Effector memory CD8-positive, alpha-beta T cell (primary cell): ENCODE data around the gene HMG20A.

Source experiments
- ATAC-seq: fragments of 150-1000 bp; cut with Tn5 transposase; replicated peaks from 2 replicates; pipeline ENCODE4 v1.10.0; 2021; ENCODE audit warnings: mild to moderate bottlenecking, moderate library complexity
- DNase-seq, 3 experiments: peaks; one replicate each; pipeline ENCODE4 v3.0.0; 2021
- H3K27ac Mint-ChIP-seq, 2 donors: one replicate each; pipeline ENCODE4 v1.8.0; 2022; ENCODE audit warnings: mild to moderate bottlenecking in 2 of 2, mixed read lengths in 2 of 2, moderate library complexity in 2 of 2
- H3K27me3 Mint-ChIP-seq, 2 donors: one replicate each; pipeline ENCODE4 v1.8.0; 2022; ENCODE audit warnings: mixed read lengths in 2 of 2
- H3K36me3 Mint-ChIP-seq: one replicate; pipeline ENCODE4 v1.8.0; 2022; ENCODE audit warnings: mild to moderate bottlenecking, moderate library complexity, mixed read lengths; ENCODE audit not compliant: insufficient read depth
- H3K4me1 Mint-ChIP-seq, 2 donors: one replicate each; pipeline ENCODE4 v1.8.0; 2022; ENCODE audit warnings: low read depth in 2 of 2, mixed read lengths in 2 of 2
- H3K4me3 Mint-ChIP-seq, 2 donors: one replicate each; pipeline ENCODE4 v1.8.0; 2022; ENCODE audit warnings: mild to moderate bottlenecking in 2 of 2, mixed read lengths in 2 of 2, moderate library complexity in 2 of 2
- H3K9me3 Mint-ChIP-seq, 2 donors: one replicate each; pipeline ENCODE4 v1.8.0; 2022; ENCODE audit warnings: mixed read lengths in 2 of 2

HMG20A gene

GRCh38 chr15:77480859-77481633 lies 60.4 kb downstream of the HMG20A start:
- peaks cover 0 to 2% of the 10 kb centered on the region in 2 donors for H3K4me1 Mint-ChIP-seq
- no peak overlapping the region for H3K27ac Mint-ChIP-seq
- ATAC-seq (no peak), DNase-seq (no peak)
- H3K4me3 Mint-ChIP-seq, result no peak overlapping the region
- peaks cover 40% of the 10 kb centered on the region for H3K36me3 Mint-ChIP-seq
- no peaks in the 10 kb centered on the region for H3K9me3 Mint-ChIP-seq
- no peaks in the 10 kb centered on the region for H3K27me3 Mint-ChIP-seq

GRCh38 chr15:77481670-77482069 lies 61.0 kb downstream of the HMG20A start:
- Mint-ChIP-seq H3K36me3 (peaks cover 44% of the 10 kb centered on the region), H3K4me1 (peaks cover 0 to 2% of the 10 kb centered on the region in 2 donors), H3K4me3 (no peak overlapping the region), H3K27ac (no peak overlapping the region), H3K27me3 (no peaks in the 10 kb centered on the region), H3K9me3 (no peaks in the 10 kb centered on the region)
- DNase-seq (no peak), ATAC-seq (no peak)

- DNase-seq (no peak), ATAC-seq (no peak)
- Mint-ChIP-seq H3K9me3 (no peaks in the 10 kb centered on the region), H3K4me1 (peaks cover 6 to 8% of the 10 kb centered on the region in 2 donors), H3K27ac (peak overlapping the region in 1 of 2 donors; percentile 6), H3K4me3 (no peak overlapping the region), H3K27me3 (no peaks in the 10 kb centered on the region), H3K36me3 (peaks cover 44% of the 10 kb centered on the region)
These were observed 61.9 kb downstream of the HMG20A start for GRCh38 chr15:77482570-77482969.

- ATAC-seq, result no peak
- H3K36me3 Mint-ChIP-seq, result peaks cover 37% of the 10 kb centered on the region
- no peaks in the 10 kb centered on the region for H3K9me3 Mint-ChIP-seq
- H3K27ac Mint-ChIP-seq, result peak overlapping the region in 1 of 2 donors; percentile 45
- H3K27me3 Mint-ChIP-seq, result no peaks in the 10 kb centered on the region
- DNase-seq, result no peak
- no peak overlapping the region for H3K4me3 Mint-ChIP-seq
- peaks cover 7 to 9% of the 10 kb centered on the region in 2 donors for H3K4me1 Mint-ChIP-seq
These were observed 62.9 kb downstream of the HMG20A start for GRCh38 chr15:77483425-77484140.

- peaks cover 26% of the 10 kb centered on the region for H3K36me3 Mint-ChIP-seq
- no peak overlapping the region for H3K4me3 Mint-ChIP-seq
- H3K27ac Mint-ChIP-seq, result no peak overlapping the region
These were observed 64.3 kb downstream of the HMG20A start for GRCh38 chr15:77484994-77485393.

GRCh38 chr15:77486542-77487468 lies 66.1 kb downstream of the HMG20A start:
- DNase-seq (no peak), ATAC-seq (no peak)
- peaks cover 16% of the 10 kb centered on the region for H3K36me3 Mint-ChIP-seq
- H3K9me3 Mint-ChIP-seq, result no peaks in the 10 kb centered on the region
- no peak overlapping the region for H3K4me3 Mint-ChIP-seq
- peak overlapping the region; percentile 5 to 35 for H3K27ac Mint-ChIP-seq
- H3K4me1 Mint-ChIP-seq, result peaks cover 7 to 9% of the 10 kb centered on the region in 2 donors
- H3K27me3 Mint-ChIP-seq, result no peaks in the 10 kb centered on the region

More at GRCh38 chr15:77484994-77485393, 64.3 kb downstream of the HMG20A start:
- H3K27me3 Mint-ChIP-seq, result no peaks in the 10 kb centered on the region
- DNase-seq (no peak), ATAC-seq (no peak)
- H3K4me1 Mint-ChIP-seq, result peaks cover 7 to 9% of the 10 kb centered on the region in 2 donors
- H3K9me3 Mint-ChIP-seq, result no peaks in the 10 kb centered on the region

GRCh38 chr15:77487469-77487842 lies 66.8 kb downstream of the HMG20A start:
- H3K27me3 Mint-ChIP-seq, result no peaks in the 10 kb centered on the region
- H3K27ac Mint-ChIP-seq, result peak overlapping the region; percentile 5 to 35
- no peak for DNase-seq
- H3K4me1 Mint-ChIP-seq, result peaks cover 7 to 9% of the 10 kb centered on the region in 2 donors
- H3K36me3 Mint-ChIP-seq, result peaks cover 12% of the 10 kb centered on the region
- no peak for ATAC-seq
- H3K4me3 Mint-ChIP-seq, result no peak overlapping the region
- no peaks in the 10 kb centered on the region for H3K9me3 Mint-ChIP-seq

- DNase-seq (no peak), ATAC-seq (no peak)
- H3K36me3 Mint-ChIP-seq, result peaks cover 12% of the 10 kb centered on the region
- peak overlapping the region; percentile 5 to 47 for H3K27ac Mint-ChIP-seq
- H3K4me3 Mint-ChIP-seq, result no peak overlapping the region
- H3K9me3 Mint-ChIP-seq, result no peaks in the 10 kb centered on the region
- peaks cover 8 to 13% of the 10 kb centered on the region in 2 donors for H3K4me1 Mint-ChIP-seq
- no peaks in the 10 kb centered on the region for H3K27me3 Mint-ChIP-seq
These were observed 67.2 kb downstream of the HMG20A start for GRCh38 chr15:77487888-77488287.

- DNase-seq, result no peak
- Mint-ChIP-seq H3K36me3 (peaks cover 7% of the 10 kb centered on the region), H3K4me1 (peaks cover 15 to 22% of the 10 kb centered on the region in 2 donors), H3K4me3 (no peak overlapping the region), H3K27ac (peak overlapping the region in 1 of 2 donors; percentile 32), H3K9me3 (no peaks in the 10 kb centered on the region), H3K27me3 (no peaks in the 10 kb centered on the region)
- no peak for ATAC-seq
These were observed 69.0 kb downstream of the HMG20A start for GRCh38 chr15:77489647-77490046.

- peak; percentile 39 for ATAC-seq
- Mint-ChIP-seq H3K4me3 (no peak overlapping the region), H3K9me3 (no peaks in the 10 kb centered on the region), H3K4me1 (peaks cover 8 to 13% of the 10 kb centered on the region in 2 donors), H3K36me3 (no peaks in the 10 kb centered on the region), H3K27me3 (no peaks in the 10 kb centered on the region), H3K27ac (peak overlapping the region; percentile 66 to 75)
- no peak for DNase-seq
These were observed 72.7 kb downstream of the HMG20A start for GRCh38 chr15:77493324-77493907.

- no peak for ATAC-seq
- Mint-ChIP-seq H3K27ac (peak overlapping the region; percentile 66 to 75), H3K4me3 (no peak overlapping the region), H3K9me3 (no peaks in the 10 kb centered on the region), H3K36me3 (no peaks in the 10 kb centered on the region), H3K27me3 (no peaks in the 10 kb centered on the region), H3K4me1 (peaks cover 8 to 13% of the 10 kb centered on the region in 2 donors)
- DNase-seq, result no peak
These were observed 73.6 kb downstream of the HMG20A start for GRCh38 chr15:77494073-77494867.

- Mint-ChIP-seq H3K4me1 (peaks cover 8 to 13% of the 10 kb centered on the region in 2 donors), H3K36me3 (no peaks in the 10 kb centered on the region), H3K9me3 (no peaks in the 10 kb centered on the region), H3K27me3 (no peaks in the 10 kb centered on the region), H3K4me3 (no peak overlapping the region), H3K27ac (no peak overlapping the region)
- no peak for DNase-seq
- ATAC-seq, result no peak
These were observed 74.3 kb downstream of the HMG20A start for GRCh38 chr15:77494964-77495363.
